Dermis blood vessel endothelial cell (primary cell): ENCODE results near the gene NFATC3. TPM values are rescaled to one million over a fixed set of nuclear protein-coding genes. Genes with fewer than 3 reads are reported as not detected.

Source experiments
- DNase-seq: peaks from one replicate; pipeline ENCODE4 v3.0.0; 2010
- total RNA-seq: library from RNA; depleted of rRNA; stranded (reverse); fragments of >200 nt; gene quantifications from 2 replicates; pipeline ENCODE4 v1.2.3, GENCODE V29; 2014

Gene NFATC3
- total RNA-seq, 1 donor from 2014 or later = 14.1 TPM

- no peak for DNase-seq
Measured at GRCh38 chr16:68251832-68252231, 166.7 kb downstream of the NFATC3 start.

- DNase-seq = no peak
Measured at GRCh38 chr16:68252383-68252782, 167.2 kb downstream of the NFATC3 start.

GRCh38 chr16:68253721-68254120 lies 168.6 kb downstream of the NFATC3 start:
- DNase-seq = no peak

- no peak for DNase-seq
Measured at GRCh38 chr16:68255712-68256111, 170.5 kb downstream of the NFATC3 start.

GRCh38 chr16:68257251-68257905 lies 172.2 kb downstream of the NFATC3 start:
- peak; percentile 62 for DNase-seq

- DNase-seq = peak; percentile 59
Measured at GRCh38 chr16:68257906-68258800, 173.0 kb downstream of the NFATC3 start.

- no peak for DNase-seq
Measured at GRCh38 chr16:68259007-68259825, 174.0 kb downstream of the NFATC3 start.

- DNase-seq = no peak
Measured at GRCh38 chr16:68263559-68264127, 178.5 kb downstream of the NFATC3 start.

- peak; percentile 86 for DNase-seq
Measured at GRCh38 chr16:68264128-68265077, 179.2 kb downstream of the NFATC3 start, which contains the start of gene SLC7A6. TSS of gene SLC7A6 (plus strand) at chr16:68264526. CDS start at chr16:68274727, 10,201 bp downstream.

GRCh38 chr16:68265078-68265920 lies 180.1 kb downstream of the NFATC3 start:
- DNase-seq = peak; percentile 58

GRCh38 chr16:68267612-68268405 lies 182.6 kb downstream of the NFATC3 start:
- peak; percentile 37 for DNase-seq

- DNase-seq = no peak
Measured at GRCh38 chr16:68269793-68270192, 184.6 kb downstream of the NFATC3 start.

- no peak for DNase-seq
Measured at GRCh38 chr16:68270353-68270752, 185.2 kb downstream of the NFATC3 start.

GRCh38 chr16:68272507-68273209 lies 187.5 kb downstream of the NFATC3 start:
- DNase-seq = no peak

- DNase-seq = no peak
Measured at GRCh38 chr16:68273459-68273858, 188.3 kb downstream of the NFATC3 start.

GRCh38 chr16:68273896-68274295 lies 188.7 kb downstream of the NFATC3 start:
- no peak for DNase-seq

- no peak for DNase-seq
Measured at GRCh38 chr16:68274441-68274840, 189.3 kb downstream of the NFATC3 start.

GRCh38 chr16:68275611-68276191 lies 190.5 kb downstream of the NFATC3 start:
- no peak for DNase-seq
